Loucy (cell line): Measurements from ENCODE around the gene PRSS2.
"Not testable (repeated sequence)": the region's sequence is repeated elsewhere in the genome, so short reads cannot be mapped to it uniquely, and the experiment has no call there.

Experiments
- H2AFZ ChIP-seq: fragments of 200-600 bp; sonication (generic); 2 replicates; pipeline ENCODE4 v1.6.0; 2016; ENCODE audit warnings: antibody characterized with exemption, mild to moderate bottlenecking, low read length, moderate library complexity
- H3F3A ChIP-seq: fragments of 200-600 bp; 2 replicates; pipeline ENCODE4 v1.6.0; 2016; ENCODE audit warnings: antibody characterized with exemption, low read depth, mild to moderate bottlenecking
- H3K27me3 ChIP-seq: fragments of 200-600 bp; sonication (generic); 2 replicates; pipeline ENCODE4 v1.6.1; 2014; ENCODE audit warnings: low read length, mild to moderate bottlenecking; ENCODE audit not compliant: insufficient read depth, poor library complexity, severe bottlenecking
- H3K36me3 ChIP-seq: fragments of 200-600 bp; sonication (generic); 2 replicates; pipeline ENCODE4 v1.6.1; 2016; ENCODE audit warnings: low read length; ENCODE audit not compliant: insufficient read depth
- H3K4me1 ChIP-seq: fragments of 200-600 bp; sonication (generic); 2 replicates; pipeline ENCODE4 v1.5.1; 2014; ENCODE audit warnings: low read length, mild to moderate bottlenecking; ENCODE audit not compliant: insufficient read depth, poor library complexity, severe bottlenecking
- H3K4me2 ChIP-seq: fragments of 200-600 bp; sonication (generic); 2 replicates; pipeline ENCODE4 v1.6.0; 2014; ENCODE audit warnings: antibody characterized with exemption, low read length, low read depth, mild to moderate bottlenecking; ENCODE audit not compliant: poor library complexity, severe bottlenecking
- H3K4me3 ChIP-seq: fragments of 200-600 bp; sonication (generic); 2 replicates; pipeline ENCODE4 v1.5.1; 2014; ENCODE audit warnings: low read length, mild to moderate bottlenecking, mixed read lengths; ENCODE audit not compliant: poor library complexity, severe bottlenecking
- H3K79me2 ChIP-seq: fragments of 200-600 bp; sonication (generic); 2 replicates; pipeline ENCODE4 v1.6.1; 2014; ENCODE audit warnings: low read length; ENCODE audit not compliant: insufficient read depth
- H3K9ac ChIP-seq: fragments of 200-600 bp; sonication (generic); 2 replicates; pipeline ENCODE4 v1.6.0; 2014; ENCODE audit warnings: mild to moderate bottlenecking, low read depth, low read length, moderate library complexity; ENCODE audit not compliant: poor library complexity, severe bottlenecking
- H3K9me2 ChIP-seq: fragments of 200-600 bp; sonication (generic); replicated peaks from 2 replicates; pipeline ENCODE4 v1.6.1; 2016; ENCODE audit warnings: low read depth, low read length, mixed read lengths
- H3K9me3 ChIP-seq: fragments of 200-600 bp; sonication (generic); 2 replicates; pipeline ENCODE4 v1.6.1; 2014; ENCODE audit warnings: mild to moderate bottlenecking, antibody characterized with exemption, low read length, low read depth; ENCODE audit not compliant: insufficient read depth
- H4K20me1 ChIP-seq: fragments of 200-600 bp; sonication (generic); 2 replicates; pipeline ENCODE4 v1.6.0; 2014; ENCODE audit warnings: antibody characterized with exemption, low read length, mild to moderate bottlenecking; ENCODE audit not compliant: insufficient read depth, poor library complexity, severe bottlenecking
- EZH2phosphoT487 ChIP-seq: fragments of 200-600 bp; IDR thresholded peaks from 2 replicates; pipeline ENCODE4 v1.6.1; 2018; ENCODE audit warnings: antibody characterized with exemption, mild to moderate bottlenecking, moderate library complexity, borderline replicate concordance
- TF ChIP-seq, protein P1 (sequence below): fragments of 200-600 bp; sonication (generic); conservative IDR thresholded peaks from 2 replicates; pipeline ENCODE4 v1.5.1; 2014; ENCODE audit warnings: mild to moderate bottlenecking, antibody characterized with exemption, low read length

Gene PRSS2

GRCh38 chr7:142754681-142755575, 15.8 kb upstream of the PRSS2 start:
- no peak overlapping the region for H3K4me2 ChIP-seq
- no peaks in the 10 kb centered on the region for H3K4me1 ChIP-seq
- H3K36me3 ChIP-seq, result no peaks in the 10 kb centered on the region
- H3K27me3 ChIP-seq, result no peaks in the 10 kb centered on the region
- no peaks in the 10 kb centered on the region for H3F3A ChIP-seq
- H2AFZ ChIP-seq, result no peak overlapping the region
- H3K9me2 ChIP-seq, result no peaks in the 10 kb centered on the region
- H3K4me3 ChIP-seq, result no peak overlapping the region
- TF ChIP-seq, protein P1, sequence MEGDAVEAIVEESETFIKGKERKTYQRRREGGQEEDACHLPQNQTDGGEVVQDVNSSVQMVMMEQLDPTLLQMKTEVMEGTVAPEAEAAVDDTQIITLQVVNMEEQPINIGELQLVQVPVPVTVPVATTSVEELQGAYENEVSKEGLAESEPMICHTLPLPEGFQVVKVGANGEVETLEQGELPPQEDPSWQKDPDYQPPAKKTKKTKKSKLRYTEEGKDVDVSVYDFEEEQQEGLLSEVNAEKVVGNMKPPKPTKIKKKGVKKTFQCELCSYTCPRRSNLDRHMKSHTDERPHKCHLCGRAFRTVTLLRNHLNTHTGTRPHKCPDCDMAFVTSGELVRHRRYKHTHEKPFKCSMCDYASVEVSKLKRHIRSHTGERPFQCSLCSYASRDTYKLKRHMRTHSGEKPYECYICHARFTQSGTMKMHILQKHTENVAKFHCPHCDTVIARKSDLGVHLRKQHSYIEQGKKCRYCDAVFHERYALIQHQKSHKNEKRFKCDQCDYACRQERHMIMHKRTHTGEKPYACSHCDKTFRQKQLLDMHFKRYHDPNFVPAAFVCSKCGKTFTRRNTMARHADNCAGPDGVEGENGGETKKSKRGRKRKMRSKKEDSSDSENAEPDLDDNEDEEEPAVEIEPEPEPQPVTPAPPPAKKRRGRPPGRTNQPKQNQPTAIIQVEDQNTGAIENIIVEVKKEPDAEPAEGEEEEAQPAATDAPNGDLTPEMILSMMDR, result no peak
- TF ChIP-seq EZH2phosphoT487, result no peak
- no peaks in the 10 kb centered on the region for H4K20me1 ChIP-seq
- no peaks in the 10 kb centered on the region for H3K9me3 ChIP-seq
- no peak overlapping the region for H3K9ac ChIP-seq
- no peaks in the 10 kb centered on the region for H3K79me2 ChIP-seq

DNA sequence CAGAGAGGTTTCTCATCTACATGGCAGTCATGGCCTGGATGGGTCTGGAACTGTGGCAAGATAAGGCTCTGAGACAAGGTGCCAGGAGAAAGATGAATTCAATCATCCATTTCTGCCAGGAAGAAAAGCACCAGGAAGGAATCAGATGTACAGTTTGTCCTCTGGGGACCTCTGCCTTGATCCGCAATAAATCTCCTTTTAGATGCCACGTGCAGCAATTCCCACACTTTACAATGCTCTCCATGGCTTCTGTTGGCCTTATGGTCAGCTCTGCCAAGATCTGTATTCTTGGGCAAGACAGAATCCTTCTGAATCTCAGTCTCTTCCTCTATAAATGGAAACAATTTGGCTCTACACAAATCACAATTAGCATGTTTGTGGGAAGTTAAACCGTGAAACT, 12.5 kb upstream of the PRSS2 start:
- H3K9ac ChIP-seq, H3K79me2 ChIP-seq, H3K4me1 ChIP-seq, H3K27me3 ChIP-seq, H3K36me3 ChIP-seq, H4K20me1 ChIP-seq, H3K4me3 ChIP-seq, H2AFZ ChIP-seq, H3K4me2 ChIP-seq, H3K9me3 ChIP-seq, H3F3A ChIP-seq, H3K9me2 ChIP-seq: not testable (repeated sequence)

DNA sequence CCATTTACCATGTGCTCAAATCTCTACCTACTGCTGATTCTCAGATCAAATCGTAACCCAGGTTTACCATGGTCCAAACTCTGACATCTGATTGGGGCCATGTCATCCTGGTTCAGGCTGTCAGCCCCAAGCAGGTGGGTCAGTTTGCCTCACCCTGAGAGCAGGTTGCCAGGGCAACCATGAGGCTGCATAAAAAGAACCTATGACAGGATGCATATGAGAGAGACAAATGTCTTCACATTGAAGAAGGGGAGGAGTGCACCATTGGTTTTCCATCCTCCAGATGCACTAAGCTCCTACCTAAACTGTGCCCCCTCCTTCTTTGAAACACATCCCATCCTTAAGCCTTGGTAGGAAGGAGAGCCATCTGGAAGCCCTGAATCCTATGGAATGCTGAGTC, 11.3 kb upstream of the PRSS2 start:
- no peaks in the 10 kb centered on the region for H3K36me3 ChIP-seq
- no peaks in the 10 kb centered on the region for H3K79me2 ChIP-seq
- no peak overlapping the region for H3K4me2 ChIP-seq
- H2AFZ ChIP-seq, result no peak overlapping the region
- H3K9ac ChIP-seq, result no peak overlapping the region
- H4K20me1 ChIP-seq, result no peaks in the 10 kb centered on the region
- H3K4me1 ChIP-seq, result no peaks in the 10 kb centered on the region
- no peaks in the 10 kb centered on the region for H3K27me3 ChIP-seq
- no peaks in the 10 kb centered on the region for H3F3A ChIP-seq
- no peaks in the 10 kb centered on the region for H3K9me2 ChIP-seq
- TF ChIP-seq EZH2phosphoT487, result no peak
- TF ChIP-seq, protein P1, result no peak
- no peak overlapping the region for H3K4me3 ChIP-seq
- no peaks in the 10 kb centered on the region for H3K9me3 ChIP-seq
